ENCODE data around the gene WNK1. TPM values are rescaled to one million over a fixed set of nuclear protein-coding genes. Genes with fewer than 3 reads are reported as not detected.
"Not testable (repeated sequence)": the region's sequence is repeated elsewhere in the genome, so short reads cannot be mapped to it uniquely, and the experiment has no call there.

Gene WNK1
- total and polyA plus RNA-seq, 2 of the 8 experiments (the other 6 are each of a cell fraction or from before 2014, with no cell fraction given), result 88.2 to 157 TPM

- TF ChIP-seq KDM5A (IDR thresholded peaks at IDR 0.05; ENCODE audit: low read length) (no peak), E2F6 (IDR thresholded peaks at IDR 0.05) (no peak), SRF (IDR thresholded peaks at IDR 0.05; ENCODE audit: low read depth, low read length) (no peak), JUND (IDR thresholded peaks at IDR 0.05; ENCODE audit: low read length) (no peak), HDAC2 (IDR thresholded peaks at IDR 0.05; ENCODE audit: borderline replicate concordance in 1 of 2, low read depth in 2 of 2, low read length in 2 of 2) (no peak), GABPA (IDR thresholded peaks at IDR 0.05; ENCODE audit: borderline replicate concordance, insufficient read depth, low read length) (no peak), CHD2 (IDR thresholded peaks at IDR 0.05; ENCODE audit: low read length) (no peak)
Measured at GRCh38 chr12:774051-774614, 21.8 kb downstream of the WNK1 start (continued).

GRCh38 chr12:775973-776771 is 23.8 kb downstream of the WNK1 start:
- not testable (repeated sequence) for H3K18ac ChIP-seq (ENCODE audit: extremely low read depth, low read length)

More at GRCh38 chr12:775973-776771, 23.8 kb downstream of the WNK1 start:
- WGBS, 2 experiments (ENCODE audit: extremely low coverage in 1 of 2, insufficient coverage in 1 of 2, insufficient read length in 1 of 2, insufficient replicate concordance in 2 of 2, low coverage in 1 of 2, low lambda C conversion rate in 2 of 2, missing lambda C conversion rate in 1 of 2), result 91% methylated on average over 15 of the region's 15 CpGs; no CpG with 5 or more reads in 1 of the 2 experiments
- POLR2A ChIA-PET (ENCODE audit: partially characterized antibody), result interaction anchor here (0.8 kb wide), 1 partner anchor 17 kb away, joined by 3 read pairs; no protein-coding TSS in a partner anchor
- Histone ChIP-seq H3K79me2 (ENCODE audit: control insufficient read depth in 1 of 2, insufficient read depth in 2 of 2, low read length in 2 of 2) (peaks cover 3 to 98% of the 10 kb centered on the region in 2 experiments; a peak in 3 of 4 replicates), H4K8ac (ENCODE audit: extremely low read depth, insufficient read depth, low read length) (peak overlapping the region; percentile 3; the same call in 1 of the 2 replicates)
- H2AFZ ChIP-seq (ENCODE audit: low read length); H2BK120ac ChIP-seq (replicated peaks; ENCODE audit: low read depth, low read length); H2BK12ac ChIP-seq (ENCODE audit: low read depth, low read length); H2BK20ac ChIP-seq (ENCODE audit: low read length); H3K9me3 ChIP-seq (ENCODE audit: insufficient read depth in 2 of 2, low read depth in 1 of 2, low read length in 1 of 2); H3K4me2 ChIP-seq (ENCODE audit: insufficient read depth in 1 of 2, low read depth in 2 of 2, low read length in 2 of 2); H3K9ac ChIP-seq (replicated peaks in 1 of 4; ENCODE audit: extremely low read depth in 1 of 4, low read depth in 3 of 4, low read length in 3 of 4); H3K23me2 ChIP-seq (ENCODE audit: low read depth, low read length); H3K14ac ChIP-seq (ENCODE audit: insufficient read length); H3K27me3 ChIP-seq (replicated peaks in 1 of 4; ENCODE audit: control insufficient read depth in 3 of 4, extremely low read depth in 1 of 4, insufficient read depth in 3 of 4, low read length in 3 of 4); H3K23ac ChIP-seq (ENCODE audit: insufficient read length); H4K5ac ChIP-seq (ENCODE audit: insufficient read length, low read depth, low read length); H3K79me1 ChIP-seq (ENCODE audit: low read depth, low read length); H2BK5ac ChIP-seq (ENCODE audit: low read depth, low read length); H3K56ac ChIP-seq (replicated peaks; ENCODE audit: insufficient read length, low read depth, low read length); H3K4me3 ChIP-seq (ENCODE audit: extremely low read depth in 1 of 4, insufficient read depth in 2 of 4, low read depth in 3 of 4, low read length in 4 of 4); H3K4me1 ChIP-seq (replicated peaks in 1 of 4; ENCODE audit: control insufficient read depth in 3 of 4, insufficient read depth in 4 of 4, low read length in 3 of 4); H2AK5ac ChIP-seq (ENCODE audit: low read depth, low read length); H3K27ac ChIP-seq (ENCODE audit: low read depth, low read length); H4K91ac ChIP-seq (replicated peaks; ENCODE audit: insufficient read length, low read length); H4K20me1 ChIP-seq (replicated peaks in 1 of 2; ENCODE audit: control insufficient read depth in 1 of 2, insufficient read depth in 2 of 2, low read length in 2 of 2); FAIRE-seq; H3K36me3 ChIP-seq (ENCODE audit: control insufficient read depth in 2 of 4, insufficient read depth in 4 of 4, low read length in 3 of 4); H3K4ac ChIP-seq (replicated peaks; ENCODE audit: insufficient read length, low read depth, low read length); H2BK15ac ChIP-seq (ENCODE audit: low read length); DNase-seq (ENCODE audit: low read depth in 1 of 2, low spot score in 2 of 2): not testable (repeated sequence)
- CTCF ChIA-PET (ENCODE audit: partially characterized antibody), result interaction anchor here (0.9 to 2.2 kb wide), 6 partner anchors 12 to 40 kb away, joined by 3 to 5 read pairs (median 4); no protein-coding TSS in a partner anchor

Measured in H1 (cell line).